NCI-H2196 (cell line): ENCODE results near the gene TMEM97.
"Not testable (repeated sequence)": the region's sequence is repeated elsewhere in the genome, so short reads cannot be mapped to it uniquely, and the experiment has no call there.

Experiments
- DNase-seq: peaks from one replicate; lab custom pipeline; 2025; ENCODE audit not compliant: unreplicated experiment; lab: John Stamatoyannopoulos, UW

Gene TMEM97

DNA sequence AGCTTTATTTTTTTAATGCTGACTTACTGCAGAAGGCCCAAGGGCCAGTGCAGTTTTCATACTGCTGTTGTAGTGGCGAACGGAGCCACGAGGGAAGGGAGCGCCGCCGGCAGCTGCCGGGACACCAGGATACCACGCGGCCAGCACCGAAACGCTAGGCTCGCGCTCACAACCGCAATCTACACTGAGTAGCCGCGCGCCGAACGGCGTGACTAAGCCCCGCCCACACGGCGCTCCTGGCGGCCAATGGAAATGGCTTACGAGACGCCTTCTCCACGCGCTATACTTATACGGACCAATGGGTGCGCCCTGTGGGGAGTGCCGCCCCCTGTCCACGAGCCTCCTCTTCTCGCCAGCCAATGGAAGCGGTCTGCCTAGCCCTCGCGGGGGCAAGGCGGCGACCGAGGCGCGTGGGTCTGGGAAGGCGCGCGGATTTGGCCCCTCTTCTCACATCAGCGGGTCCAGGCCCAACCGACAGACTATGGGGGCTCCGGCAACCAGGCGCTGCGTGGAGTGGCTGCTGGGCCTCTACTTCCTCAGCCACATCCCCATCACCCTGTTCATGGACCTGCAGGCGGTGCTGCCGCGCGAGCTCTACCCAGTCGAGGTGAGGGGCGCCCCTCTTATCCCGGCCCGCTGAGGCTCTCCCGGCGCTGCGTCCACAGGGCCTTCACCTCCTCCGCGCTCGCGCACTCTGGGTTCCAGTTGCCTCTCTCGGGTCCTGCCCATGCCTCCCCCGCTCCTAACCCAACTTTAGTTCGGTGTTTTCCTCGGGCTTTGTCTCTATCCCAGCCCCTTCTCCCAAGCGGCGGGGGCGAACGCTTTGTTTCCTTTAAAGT is at the start of gene TMEM97:
TMEM97 (plus strand) TSS at position 442 of the 839 bp plus-strand sequence; CDS start at position 482, 40 bp downstream.
- DNase-seq: peak; percentile 80

DNA sequence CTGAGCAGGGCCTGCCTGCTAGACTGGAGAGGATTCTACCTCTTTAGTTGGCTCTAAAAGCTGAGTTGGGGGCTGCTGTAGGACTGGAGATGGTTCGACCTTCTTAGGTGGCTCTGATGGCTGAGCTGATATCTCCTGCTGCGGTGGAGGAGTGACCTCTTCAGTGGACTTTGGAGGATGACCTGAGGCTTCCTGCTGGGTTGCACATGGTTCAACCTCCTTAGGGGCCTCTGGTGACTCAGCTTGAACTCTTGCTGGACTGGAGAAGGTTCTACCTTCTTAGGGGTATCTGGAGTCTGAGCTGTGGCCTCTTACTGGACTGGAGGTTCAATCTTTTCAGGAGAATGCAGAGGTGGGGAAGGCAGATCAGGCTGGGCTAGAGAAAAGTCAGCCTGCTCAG is 48.9 kb upstream of the TMEM97 start:
- DNase-seq: no peak

DNA sequence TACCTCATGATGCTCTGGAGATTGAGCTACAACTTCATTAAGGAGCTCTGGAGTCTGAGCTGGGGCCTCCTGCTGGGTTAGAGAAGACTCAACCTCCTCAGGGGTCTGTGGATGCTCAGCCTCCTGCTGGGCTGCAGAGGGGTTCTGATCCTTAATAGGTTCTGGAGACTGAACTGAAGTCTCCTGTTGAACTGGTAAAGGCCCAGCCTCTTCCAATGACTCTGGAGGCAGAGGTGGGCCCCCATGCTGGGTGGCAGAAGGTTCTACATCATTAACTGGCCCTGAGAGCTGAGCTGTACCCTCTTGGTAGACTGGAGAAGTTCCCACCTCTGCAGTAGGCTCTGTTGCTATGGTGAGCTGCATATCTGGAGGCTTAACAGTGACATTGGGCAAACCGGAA is 48.1 kb upstream of the TMEM97 start:
- DNase-seq: no peak

DNA sequence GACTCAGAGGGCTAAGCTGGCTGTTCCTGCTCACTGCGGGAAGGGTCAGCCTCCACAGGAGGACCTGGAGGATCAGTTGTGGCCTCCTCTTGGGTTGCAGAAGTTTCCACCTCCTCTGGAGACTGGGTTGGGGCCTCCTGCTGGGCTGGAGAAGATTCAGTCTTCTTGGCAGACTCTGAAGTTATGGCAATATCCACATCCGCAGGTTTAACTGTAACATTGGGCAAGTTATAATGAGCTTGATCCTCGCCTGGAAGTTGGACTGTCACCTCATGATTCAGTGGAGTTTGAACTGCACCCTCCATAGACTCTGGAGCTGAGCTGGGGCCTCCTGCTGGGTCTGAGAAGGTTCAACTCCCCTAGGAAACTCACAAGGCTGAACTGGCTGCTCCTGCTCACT is 47.6 kb upstream of the TMEM97 start:
- DNase-seq: no peak

DNA sequence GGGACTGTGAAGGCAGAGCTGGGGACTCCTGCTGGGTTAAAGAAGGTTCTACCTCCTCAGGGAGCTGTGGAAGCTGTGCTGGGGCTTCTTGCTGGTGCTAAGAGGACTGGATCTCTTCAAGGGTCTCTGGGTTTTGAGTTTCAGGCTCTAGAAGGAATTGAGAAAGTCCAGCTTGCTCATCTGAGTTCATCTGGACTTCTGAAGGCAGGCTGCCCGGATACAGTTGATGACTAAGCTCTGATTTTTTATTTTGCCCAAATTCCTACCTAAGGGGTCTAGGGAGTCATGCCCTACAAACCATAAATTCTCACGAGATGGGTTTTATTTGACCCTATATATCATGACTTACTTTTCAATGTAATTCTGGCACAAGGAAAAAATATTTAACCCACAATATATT is 46.8 kb upstream of the TMEM97 start:
- DNase-seq: no peak

DNA sequence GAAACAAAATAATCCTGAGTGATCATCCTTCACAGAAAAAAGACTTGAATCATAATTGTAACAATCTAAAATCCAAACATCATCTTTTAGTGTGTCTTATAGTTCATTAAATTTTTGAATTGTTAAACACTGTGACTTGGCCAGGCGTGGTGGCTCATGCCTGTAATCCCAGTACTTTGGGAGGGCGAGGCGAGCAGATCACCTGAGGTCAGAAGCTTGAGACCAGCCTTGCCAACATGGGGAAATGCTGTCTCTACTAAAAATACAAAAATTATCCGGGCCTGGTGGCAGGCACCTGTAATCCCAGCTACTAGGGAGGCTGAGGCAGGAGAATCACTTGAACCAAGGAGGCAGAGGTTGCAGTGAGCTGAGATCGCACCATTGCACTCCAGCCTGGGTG is 45.7 kb upstream of the TMEM97 start:
- DNase-seq: not testable (repeated sequence)

DNA sequence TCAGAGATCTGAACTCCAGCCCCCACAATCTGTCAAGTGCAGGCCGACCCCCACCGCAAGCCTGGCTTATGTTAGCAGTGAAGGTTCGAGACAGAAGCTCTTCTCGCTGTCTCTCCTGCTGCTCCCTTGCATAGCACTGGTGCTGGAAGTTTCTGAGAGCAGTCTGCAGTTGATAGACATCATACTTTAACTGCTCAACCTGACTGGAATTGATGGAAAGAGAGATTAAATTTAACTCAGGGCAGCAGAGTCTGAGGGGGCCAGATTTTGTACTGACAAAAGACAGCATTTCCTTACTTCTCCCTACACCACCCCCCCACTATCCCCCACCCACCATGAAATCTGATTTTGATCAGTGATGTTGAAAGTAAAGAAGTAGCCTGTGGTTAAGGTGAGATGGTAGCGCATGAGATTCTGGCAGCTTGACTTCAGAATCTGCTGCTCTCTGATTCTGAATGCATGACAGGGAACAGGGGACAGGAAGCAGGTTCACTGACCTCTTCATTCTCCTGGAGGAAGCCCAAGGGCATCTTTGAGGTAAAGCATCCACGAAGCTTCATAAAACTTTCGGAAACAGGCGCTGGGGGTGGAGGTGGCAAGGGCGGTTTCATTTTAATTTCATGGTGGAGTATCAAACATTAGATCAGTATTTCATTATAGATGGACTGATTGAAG is 44.3 kb upstream of the TMEM97 start:
- DNase-seq: no peak

DNA sequence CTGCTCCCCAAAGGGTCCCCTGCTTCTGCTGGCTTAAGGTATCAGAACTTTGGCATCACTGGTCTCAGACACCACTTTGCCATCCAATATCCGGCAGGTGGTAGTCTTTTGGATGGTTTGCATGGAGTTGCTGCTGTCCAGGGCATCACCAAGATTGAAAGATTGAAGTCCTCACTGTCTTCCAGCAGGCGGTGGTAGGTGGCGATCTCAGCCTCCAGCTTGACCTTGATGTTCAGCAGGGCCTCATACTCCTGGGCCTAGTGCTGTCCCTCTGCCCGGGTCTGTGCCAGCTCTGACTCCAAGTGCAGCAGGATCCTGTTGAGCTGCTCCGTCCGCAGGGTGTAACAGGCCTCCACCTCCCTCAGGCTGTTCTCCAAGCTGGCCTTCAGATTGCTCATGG is 43.0 kb upstream of the TMEM97 start:
- DNase-seq: no peak

DNA sequence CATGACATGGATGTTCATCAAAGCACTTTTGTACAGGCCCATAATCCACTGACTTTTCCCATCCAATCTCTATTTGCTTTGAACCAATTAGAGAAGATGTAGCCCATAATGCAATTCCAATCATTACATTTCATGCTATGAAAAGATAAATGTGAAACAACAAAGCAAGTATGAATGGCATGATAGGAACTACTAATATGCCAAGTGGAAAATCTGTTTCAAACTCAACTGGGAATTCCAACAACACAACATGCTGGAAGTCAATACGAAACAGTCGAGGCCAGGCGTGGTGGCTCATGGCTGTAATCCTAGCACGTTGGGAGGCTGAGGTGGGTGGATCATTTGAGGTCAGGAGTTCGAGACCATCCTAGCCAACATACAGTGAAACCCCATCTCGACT is 39.6 kb upstream of the TMEM97 start:
- no peak for DNase-seq

DNA sequence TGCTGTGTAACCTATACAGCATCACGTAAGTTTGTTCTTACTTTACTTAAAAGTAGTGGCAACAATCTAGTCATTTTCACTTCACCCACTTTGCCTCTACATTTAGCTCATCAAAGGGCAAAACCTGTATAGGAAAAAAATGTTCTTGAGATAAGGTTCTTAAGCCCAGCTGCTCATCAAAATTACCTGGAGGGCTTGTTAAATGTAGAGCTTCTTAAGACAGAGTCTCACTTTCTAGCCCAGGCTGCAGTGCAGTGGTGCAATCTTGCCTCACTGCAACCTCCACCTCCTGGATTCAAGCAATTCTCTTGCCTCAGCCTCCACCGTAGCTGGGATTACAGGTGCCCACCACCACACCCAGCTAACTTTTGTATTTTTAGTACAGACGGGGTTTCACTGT is 38.2 kb upstream of the TMEM97 start:
- no peak for DNase-seq

DNA sequence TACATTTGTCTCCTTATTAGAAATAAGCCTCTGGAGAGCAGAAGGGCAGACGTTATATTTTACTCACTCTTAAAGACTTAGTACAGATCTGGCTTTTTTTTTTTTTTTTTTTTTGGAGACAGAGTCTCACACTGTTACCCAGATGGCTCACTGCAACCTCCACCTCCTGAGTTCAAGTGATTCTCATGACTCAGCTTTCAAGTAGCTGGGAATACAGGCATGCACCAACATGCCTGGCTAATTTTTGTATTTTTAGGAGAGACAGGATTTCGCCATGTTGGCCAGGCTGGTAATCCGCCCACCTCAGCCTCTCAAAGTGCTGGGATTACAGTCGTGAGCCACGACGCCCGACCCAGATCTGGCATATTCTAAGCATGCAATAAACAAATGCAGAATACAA is 36.4 kb upstream of the TMEM97 start:
- peak; percentile 6 for DNase-seq

DNA sequence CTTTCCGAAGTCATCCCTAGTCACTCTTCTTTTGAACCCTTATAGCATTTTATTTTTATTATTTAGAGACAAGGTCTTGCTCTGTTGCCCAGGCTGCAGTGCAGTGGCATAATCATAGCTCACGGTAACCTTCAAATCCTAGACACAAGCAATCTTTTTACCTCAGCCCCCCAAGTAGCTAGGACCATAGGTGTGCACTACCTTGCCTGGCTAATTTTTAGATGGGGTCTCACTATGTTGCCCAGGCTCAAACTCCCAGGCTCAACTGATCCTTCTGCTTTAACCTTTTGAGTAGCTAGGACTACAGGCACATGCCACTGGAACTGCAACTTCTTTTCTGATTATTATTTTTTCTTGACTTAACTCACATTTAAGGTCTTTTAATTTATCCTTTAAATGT is 33.0 kb upstream of the TMEM97 start:
- DNase-seq: no peak

DNA sequence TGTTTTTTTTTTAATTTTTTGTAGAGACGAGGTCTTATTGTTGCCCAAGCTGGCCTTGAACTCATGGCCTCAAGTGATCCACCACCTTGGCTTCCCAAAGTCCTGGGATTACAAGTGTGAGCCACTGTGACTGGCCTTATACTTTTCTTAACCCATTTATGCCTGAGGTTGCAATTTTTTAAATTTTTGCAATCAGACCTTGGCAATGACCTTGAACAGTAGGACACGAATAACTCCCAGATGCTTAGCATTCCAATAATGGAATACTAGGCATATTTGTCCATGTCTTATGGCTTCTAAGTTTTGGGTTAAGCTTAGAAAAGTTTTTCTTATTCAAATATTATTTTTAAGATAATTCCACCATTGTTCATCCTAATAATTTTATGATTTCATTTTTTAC is 28.3 kb upstream of the TMEM97 start:
- DNase-seq: no peak

DNA sequence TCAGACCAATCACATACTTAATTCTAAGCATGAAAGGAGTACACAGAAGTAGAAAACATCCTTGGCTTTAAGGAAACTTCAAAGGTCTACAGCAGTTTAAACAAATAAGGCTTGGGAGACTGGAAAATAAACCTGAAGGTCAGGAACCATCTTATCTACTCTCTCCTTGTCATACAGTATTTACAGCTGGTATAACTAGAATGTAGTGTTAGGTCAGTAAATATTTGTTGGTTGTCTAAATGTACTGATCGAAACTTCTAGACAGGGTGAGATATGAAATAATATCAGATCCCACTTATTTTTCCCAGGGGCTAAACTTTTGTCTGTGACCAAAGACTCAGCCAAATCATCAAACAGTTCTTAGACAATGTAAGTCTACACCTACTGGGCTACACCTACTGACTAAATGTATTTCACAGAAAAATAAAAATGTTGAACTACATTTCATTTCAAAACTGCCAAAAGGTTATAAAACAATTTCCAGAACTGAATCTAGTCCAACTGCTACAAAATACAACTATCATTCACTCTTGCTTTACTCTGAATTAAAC is 27.1 kb upstream of the TMEM97 start:
- no peak for DNase-seq

DNA sequence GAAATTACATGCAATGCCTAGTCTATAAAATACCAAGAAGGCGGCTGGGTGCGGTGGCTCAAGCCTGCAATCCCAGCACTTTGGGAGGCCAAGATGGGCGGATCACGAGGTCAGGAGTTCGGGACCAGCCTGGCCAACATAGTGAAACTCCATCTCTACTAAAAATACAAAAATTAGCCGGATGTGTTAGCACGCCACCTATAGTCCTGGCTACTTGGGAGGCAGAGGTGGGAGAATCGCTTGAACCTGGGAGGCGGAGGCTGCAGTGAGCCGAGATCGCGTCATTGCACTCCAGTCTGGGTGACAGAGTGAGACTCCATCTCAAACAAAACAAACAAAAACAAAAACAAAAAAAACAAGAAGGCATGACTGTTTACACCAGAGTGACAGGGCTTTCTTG is 26.1 kb upstream of the TMEM97 start:
- DNase-seq: not testable (repeated sequence)

DNA sequence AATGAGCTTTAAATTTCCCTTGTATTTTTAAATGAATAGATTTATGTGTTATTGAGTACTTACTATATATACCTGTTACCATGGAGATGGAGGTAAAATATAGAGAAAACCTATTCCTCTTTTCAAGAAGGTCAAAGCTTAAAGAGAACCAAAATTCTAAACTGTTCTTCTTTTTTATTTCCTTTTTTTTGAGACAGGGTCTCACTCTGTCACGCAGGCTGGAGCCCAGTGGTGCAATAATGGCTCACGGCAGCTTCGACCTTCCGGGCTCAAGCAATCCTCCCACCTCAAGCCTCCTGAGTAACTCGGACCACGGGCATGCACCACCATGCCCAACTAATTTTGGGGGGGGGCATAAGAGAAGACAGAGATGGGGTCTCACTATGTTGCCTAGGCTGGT is 25.0 kb upstream of the TMEM97 start:
- DNase-seq: no peak

DNA sequence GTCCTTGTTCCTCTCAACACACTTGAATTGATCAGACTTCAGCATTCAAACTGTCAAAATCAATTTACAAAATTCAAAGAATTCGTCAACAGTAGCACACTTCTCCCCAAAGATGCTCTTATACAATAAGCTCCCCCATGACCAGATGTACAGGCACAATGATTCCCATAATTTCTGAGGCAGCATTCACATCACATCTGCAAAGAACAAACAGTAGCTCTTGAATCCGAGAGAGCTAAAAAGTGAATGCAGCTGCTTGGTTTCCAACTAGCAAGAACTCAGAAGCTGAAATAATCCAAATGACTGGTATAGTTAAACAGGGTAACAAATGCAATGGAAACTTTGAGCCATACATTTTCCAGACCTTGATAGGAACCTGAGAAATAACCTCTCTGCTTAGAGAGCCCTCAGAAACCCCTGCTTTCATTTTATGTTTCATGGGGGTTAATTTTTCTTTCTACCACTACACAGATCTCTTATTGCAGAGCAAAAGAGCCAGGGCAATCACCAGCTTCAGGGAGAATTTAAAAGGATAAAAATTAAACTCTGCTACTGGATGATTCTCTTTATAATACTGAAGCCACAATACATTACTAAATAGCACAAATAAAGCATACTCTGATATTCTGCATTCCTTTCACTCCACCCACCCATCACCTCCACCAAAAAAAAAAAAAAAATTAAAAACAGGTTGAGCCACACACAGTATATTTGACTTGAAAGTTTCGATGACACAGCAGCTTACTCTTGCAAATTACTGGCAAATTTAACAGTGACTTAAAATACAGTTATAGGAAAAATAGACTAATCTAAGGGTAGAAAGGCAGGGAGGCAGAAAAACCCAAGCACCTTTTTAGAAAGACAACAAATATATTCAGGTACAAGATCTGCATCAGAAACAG is 23.1 kb upstream of the TMEM97 start:
- no peak for DNase-seq

DNA sequence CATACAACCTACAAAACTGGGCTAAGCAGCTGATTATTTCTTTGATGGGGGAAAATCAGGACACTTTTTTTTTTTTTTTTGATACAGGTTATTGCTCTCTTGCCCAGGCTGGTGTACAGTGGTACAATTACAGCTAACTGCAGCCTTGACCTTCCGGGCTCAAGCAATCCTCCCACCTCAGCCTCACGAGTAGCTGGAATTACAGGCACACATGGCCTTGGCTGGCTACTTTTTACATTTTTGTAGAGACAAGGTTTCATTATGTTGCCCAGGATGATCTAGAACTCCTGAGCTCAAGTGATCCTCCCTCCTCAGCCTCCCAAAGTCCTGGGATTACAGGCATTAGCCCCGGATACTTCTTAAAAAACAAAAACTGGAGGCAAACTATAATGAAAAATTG is 20.6 kb upstream of the TMEM97 start:
- DNase-seq: no peak

DNA sequence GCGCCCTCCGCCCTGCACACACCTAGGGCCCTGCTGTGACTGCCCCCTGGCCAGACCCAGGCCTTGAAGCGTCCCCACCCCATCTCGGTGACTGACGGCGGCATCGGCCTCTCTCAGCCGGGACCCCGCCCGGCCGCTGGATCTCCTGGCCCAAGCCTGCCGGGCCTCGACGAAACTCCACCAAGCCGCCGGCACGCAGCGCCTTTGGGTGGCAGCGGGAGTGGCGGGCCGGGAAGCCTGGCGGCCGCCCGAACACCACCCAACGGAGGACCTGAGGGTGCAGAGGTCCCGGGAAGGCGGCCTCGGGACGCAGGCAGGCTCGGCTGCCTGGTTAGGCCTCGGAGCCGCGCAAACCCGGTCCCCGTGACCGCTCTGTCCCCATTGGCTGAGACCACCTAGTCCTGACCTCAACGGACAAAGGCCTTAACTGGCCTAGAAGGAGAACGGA is 12.0 kb upstream of the TMEM97 start:
- no peak for DNase-seq

DNA sequence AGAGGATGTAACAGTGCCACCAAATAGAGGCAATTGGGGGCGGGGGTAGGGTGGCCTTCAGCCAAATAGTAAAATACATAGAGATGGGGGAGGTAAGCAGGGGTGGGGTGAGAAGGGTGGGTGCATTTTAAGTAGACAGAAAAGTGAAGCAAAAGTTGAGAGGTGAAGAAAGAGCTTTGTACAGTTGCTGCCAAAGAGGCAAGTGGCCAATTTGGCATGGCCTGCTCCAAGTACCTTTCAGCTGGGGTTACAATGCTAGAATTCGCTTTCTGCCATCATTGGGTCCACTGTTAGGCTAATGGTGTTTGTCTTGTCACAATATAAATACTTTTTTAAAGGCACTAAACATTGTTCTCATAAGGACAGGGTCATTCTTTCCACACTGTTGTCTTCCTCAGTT is 5.2 kb upstream of the TMEM97 start:
- no peak for DNase-seq
